HG02852 (cell line): ENCODE data around the gene CHRM1.

Experiments used
- ATAC-seq: cut with Tn5 transposase; IDR thresholded peaks from one replicate; pipeline ENCODE4 v1.9.1; 2021; ENCODE audit warnings: mild to moderate bottlenecking, moderate library complexity; ENCODE audit not compliant: unreplicated experiment

Gene CHRM1

GRCh38 chr11:62905927-62906531, 15.1 kb downstream of the CHRM1 start:
- no peak for ATAC-seq

GRCh38 chr11:62905296-62905695, 15.9 kb downstream of the CHRM1 start:
- no peak for ATAC-seq

- ATAC-seq: no peak
Measured at GRCh38 chr11:62902932-62903331, 18.2 kb downstream of the CHRM1 start.

- ATAC-seq: no peak
Measured at GRCh38 chr11:62898027-62898426, 23.1 kb downstream of the CHRM1 start.

GRCh38 chr11:62897311-62897710, 23.9 kb downstream of the CHRM1 start:
- no peak for ATAC-seq

GRCh38 chr11:62896049-62896448, 25.1 kb downstream of the CHRM1 start:
- ATAC-seq: no peak

- no peak for ATAC-seq
Measured at GRCh38 chr11:62895501-62895900, 25.7 kb downstream of the CHRM1 start.

- no peak for ATAC-seq
Measured at GRCh38 chr11:62892077-62892922, 28.9 kb downstream of the CHRM1 start.

GRCh38 chr11:62889484-62890437, 31.4 kb downstream of the CHRM1 start:
- no peak for ATAC-seq

- ATAC-seq: no peak
Measured at GRCh38 chr11:62889126-62889483, 32.1 kb downstream of the CHRM1 start.

- ATAC-seq: no peak
Measured at GRCh38 chr11:62888406-62888805, 32.8 kb downstream of the CHRM1 start.

GRCh38 chr11:62885137-62885750, 35.9 kb downstream of the CHRM1 start:
- no peak for ATAC-seq

- no peak for ATAC-seq
Measured at GRCh38 chr11:62883673-62884072, 37.5 kb downstream of the CHRM1 start.

GRCh38 chr11:62882788-62883501, 38.2 kb downstream of the CHRM1 start:
- no peak for ATAC-seq

GRCh38 chr11:62882431-62882749, 38.8 kb downstream of the CHRM1 start:
- ATAC-seq: no peak

- ATAC-seq: peak; percentile 43
Measured at GRCh38 chr11:62881579-62882430, 39.4 kb downstream of the CHRM1 start.

GRCh38 chr11:62880803-62881578, 40.2 kb downstream of the CHRM1 start, which contains the start of gene SLC3A2:
Gene SLC3A2, plus strand, starts transcription at chr11:62880896. Its CDS starts 128 bp downstream, at chr11:62881024.
- peak; percentile 70 for ATAC-seq

- ATAC-seq: peak; percentile 16
Measured at GRCh38 chr11:62880231-62880802, 40.8 kb downstream of the CHRM1 start.
